Measurements from ENCODE around the gene ATP5PO. TPM values are rescaled to one million over a fixed set of nuclear protein-coding genes. Genes with fewer than 3 reads are reported as not detected.

Gene ATP5PO
- total and polyA plus RNA-seq, 2 of the 13 experiments (the other 11 are each of a cell fraction or from before 2014, with no cell fraction given): 256 to 297 TPM

- H3K4me2 ChIP-seq (ENCODE audit: low read depth, low read length): no peak overlapping the region
- H2AFZ ChIP-seq (ENCODE audit: low read length): no peak overlapping the region
- H3K4me1 ChIP-seq (ENCODE audit: insufficient read depth, low read length): peaks cover 27% of the 10 kb centered on the region
- in situ Hi-C loops (cut with HindIII; ENCODE audit: extremely low pct_ligation_motif_present, low pct_unique_long_range_greater_than_20kb) (no loop called here), intact Hi-C loops (cut with micrococcal nuclease; ENCODE audit: unreplicated experiment) (no loop called here)
- no peaks in the 10 kb centered on the region for H3K9me3 ChIP-seq (ENCODE audit: low read length)
- no TSS peak for BruUV-seq (replicated peaks)
- H4K20me1 ChIP-seq (ENCODE audit: insufficient read depth, low read length): no peaks in the 10 kb centered on the region
- CTCF ChIA-PET (ENCODE audit: low intra/inter-chr PET ratio, low total read pairs): no interaction called here
- ATAC-seq: no peak
- no peaks in the 10 kb centered on the region for H3K36me3 ChIP-seq (replicated peaks in 1 of 2; ENCODE audit: control insufficient read depth in 1 of 2, insufficient read depth in 2 of 2, low read length in 2 of 2)
- no peak overlapping the region for H3K9ac ChIP-seq (ENCODE audit: insufficient read depth, low read depth, low read length)
- no peaks in the 10 kb centered on the region for H3K79me2 ChIP-seq (ENCODE audit: insufficient read depth, low read length)
- POLR2A ChIA-PET: no interaction called here
- H3K4me3 ChIP-seq (replicated peaks in 1 of 3; ENCODE audit: insufficient read depth in 1 of 3, low read depth in 2 of 3, low read length in 3 of 3): no peak overlapping the region
- no peak for DNase-seq (ENCODE audit: low spot score)
- H3K27me3 ChIP-seq (ENCODE audit: control insufficient read depth in 1 of 2, insufficient read depth in 2 of 2, low read length in 2 of 2): peaks cover 2 to 13% of the 10 kb centered on the region in 2 experiments; a peak in 4 of 5 replicates
- 26% methylated on average over 6 of the region's 25 CpGs for WGBS (ENCODE audit: low lambda C conversion rate)
- no peak for FAIRE-seq
- H3K27ac ChIP-seq (ENCODE audit: extremely low read length, insufficient read depth, low read length): no peak overlapping the region
- TF ChIP-seq ZNF570 (CRISPR knock-in tag; IDR thresholded peaks at IDR 0.05; ENCODE audit: borderline replicate concordance): no peak
- TF ChIP-seq MTF2 (CRISPR knock-in tag; IDR thresholded peaks at IDR 0.05; ENCODE audit: borderline replicate concordance): no peak
- no peak for TF ChIP-seq KMT2A (CRISPR knock-in tag; IDR thresholded peaks at IDR 0.05)
- TF ChIP-seq TBX3 (IDR thresholded peaks at IDR 0.05; ENCODE audit: borderline replicate concordance): no peak
- no peak for TF ChIP-seq NR0B2 (CRISPR knock-in tag; IDR thresholded peaks at IDR 0.05)
- no peak for TF ChIP-seq MTERF4 (CRISPR knock-in tag; IDR thresholded peaks at IDR 0.05)
- no peak for TF ChIP-seq HNF1A (IDR thresholded peaks at IDR 0.05; ENCODE audit: low read depth)
- no peak for TF ChIP-seq HNF1A (CRISPR knock-in tag; IDR thresholded peaks at IDR 0.05; ENCODE audit: borderline replicate concordance)
- no peak for TF ChIP-seq ZNF101 (CRISPR knock-in tag; IDR thresholded peaks at IDR 0.05; ENCODE audit: borderline replicate concordance, low read depth)
- no peak for TF ChIP-seq ONECUT2 (CRISPR knock-in tag; IDR thresholded peaks at IDR 0.05)
- TF ChIP-seq HCFC1 (IDR thresholded peaks at IDR 0.05; ENCODE audit: low read depth, low read length): no peak
- TF ChIP-seq KDM2A (CRISPR knock-in tag; IDR thresholded peaks at IDR 0.05; ENCODE audit: borderline replicate concordance, low read depth): no peak
- TF ChIP-seq CBX5 (CRISPR knock-in tag; IDR thresholded peaks at IDR 0.05; ENCODE audit: borderline replicate concordance): no peak
- TF ChIP-seq ZNF614 (CRISPR knock-in tag; IDR thresholded peaks at IDR 0.05; ENCODE audit: borderline replicate concordance): no peak
- TF ChIP-seq TMF1 (CRISPR knock-in tag; IDR thresholded peaks at IDR 0.05; ENCODE audit: low read depth): no peak
- no peak for TF ChIP-seq ZFY (CRISPR knock-in tag; IDR thresholded peaks at IDR 0.05)
Measured at GRCh38 chr21:33857846-33858666, 57.5 kb downstream of the ATP5PO start.
